Right atrium auricular region (tissue), 2 donors: ENCODE measurements around the gene PTPRK. TPM values are rescaled to one million over a fixed set of nuclear protein-coding genes. Genes with fewer than 3 reads are reported as not detected.

Experiments
- DNase-seq: peaks from one replicate; pipeline ENCODE4 v3.0.0-alpha.2; 2019; ENCODE audit warnings: low spot score
- H3K27ac ChIP-seq, 2 donors: fragments of 200-600 bp; sonication (generic); 1 replicate in 1 of 2; 2 replicates in 1 of 2; pipeline ENCODE4 v1.5.1; 2016 to 2019
- H3K27me3 ChIP-seq, 2 donors: fragments of 200-600 bp; sonication (generic); one replicate each; pipeline versions ENCODE4 v1.5.1 to v1.6.0; 2017 to 2019
- H3K36me3 ChIP-seq: fragments of 200-600 bp; sonication (generic); one replicate; pipeline ENCODE4 v1.5.1; 2016
- H3K4me1 ChIP-seq, 2 donors: fragments of 200-600 bp; sonication (generic); one replicate each; pipeline versions ENCODE4 v1.5.1 to v1.6.0; 2017 to 2019
- H3K4me3 ChIP-seq, 2 donors: fragments of 200-600 bp; sonication (generic); 1 replicate in 1 of 2; 2 replicates in 1 of 2; pipeline ENCODE4 v1.5.1; 2017 to 2019; ENCODE audit warnings: mild to moderate bottlenecking in 1 of 2, moderate library complexity in 1 of 2
- H3K9me3 ChIP-seq, 2 donors: fragments of 200-600 bp; sonication (generic); one replicate each; pipeline ENCODE4 v1.5.1; 2019
- CTCF ChIP-seq, 2 donors: fragments of 200-600 bp; sonication (generic); IDR thresholded peaks; one replicate each; pipeline ENCODE4 v1.5.1; 2019; ENCODE audit warnings: antibody characterized with exemption in 2 of 2
- total RNA-seq, 2 donors: library from RNA; depleted of rRNA; stranded (reverse); fragments of >200 nt; gene quantifications; one replicate each; pipeline ENCODE4 v1.1.0, GENCODE V29; 2016

The PTPRK gene
- total RNA-seq, 2 donors from 2014 or later = 24.5 to 36.4 TPM

DNA sequence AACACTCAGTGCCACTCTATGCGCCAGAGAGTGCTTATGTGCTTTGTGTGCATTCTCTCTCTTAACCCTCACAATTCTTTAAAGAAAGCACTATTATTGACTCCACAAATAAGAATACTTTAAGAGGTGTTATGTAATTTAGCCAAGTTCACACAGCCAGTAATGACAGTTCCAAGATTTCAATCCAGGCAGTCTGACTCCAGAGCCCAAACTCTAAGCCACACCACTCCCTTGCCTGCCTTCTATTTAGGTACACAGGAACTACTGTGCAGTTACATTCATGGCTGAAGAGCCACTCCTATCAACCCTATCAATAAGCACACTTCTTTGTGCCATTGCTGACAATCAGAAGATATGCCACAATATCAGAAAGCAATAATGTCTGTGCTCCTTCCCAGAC, 93.3 kb downstream of the PTPRK start:
- no peak for TF ChIP-seq CTCF (IDR thresholded peaks at IDR 0.05)
- DNase-seq = no peak
- H3K27ac ChIP-seq = no peak overlapping the region

GRCh38 chr6:128425856-128426255, 94.5 kb downstream of the PTPRK start:
- Histone ChIP-seq H3K4me3 (no peak overlapping the region), H3K27me3 (no peaks in the 10 kb centered on the region), H3K9me3 (no peaks in the 10 kb centered on the region), H3K36me3 (no peaks in the 10 kb centered on the region), H3K4me1 (peaks cover 0 to 20% of the 10 kb centered on the region in 2 donors), H3K27ac (peak overlapping the region in 1 of 2 donors; percentile 7)
- DNase-seq = no peak
- TF ChIP-seq CTCF (IDR thresholded peaks at IDR 0.05) = no peak

More for the DNA sequence above, 93.3 kb downstream of the PTPRK start:
- no peaks in the 10 kb centered on the region for H3K27me3 ChIP-seq
- H3K36me3 ChIP-seq = no peaks in the 10 kb centered on the region
- H3K9me3 ChIP-seq = no peaks in the 10 kb centered on the region
- H3K4me1 ChIP-seq = peaks cover 0 to 17% of the 10 kb centered on the region in 2 donors
- H3K4me3 ChIP-seq = no peak overlapping the region

DNA sequence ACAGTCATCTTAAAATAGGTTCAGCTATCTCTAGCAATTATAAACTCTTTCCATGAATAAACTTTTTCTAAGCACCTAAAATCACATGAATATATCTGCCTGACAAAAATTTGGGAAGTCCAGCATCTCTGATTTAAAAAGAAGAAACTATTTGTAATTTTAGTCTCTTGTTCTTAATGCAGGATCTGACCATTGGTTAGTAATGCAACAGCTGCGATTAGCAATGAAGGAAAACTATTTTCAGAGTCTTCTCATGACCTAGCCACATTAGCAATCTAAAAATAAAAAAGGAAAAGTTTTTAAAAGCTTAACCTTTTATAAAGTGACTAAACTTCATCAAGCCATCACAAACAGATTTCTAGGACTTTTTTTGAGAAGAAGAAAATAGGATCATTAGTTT, 97.5 kb downstream of the PTPRK start:
- Histone ChIP-seq H3K4me3 (no peak overlapping the region), H3K27ac (peak overlapping the region in 1 of 2 donors; percentile 17), H3K36me3 (no peaks in the 10 kb centered on the region), H3K4me1 (peaks cover 0 to 25% of the 10 kb centered on the region in 2 donors), H3K27me3 (no peaks in the 10 kb centered on the region), H3K9me3 (no peaks in the 10 kb centered on the region)
- no peak for DNase-seq
- TF ChIP-seq CTCF (IDR thresholded peaks at IDR 0.05) = no peak

- Histone ChIP-seq H3K36me3 (no peaks in the 10 kb centered on the region), H3K27ac (no peak overlapping the region), H3K9me3 (no peaks in the 10 kb centered on the region), H3K4me3 (no peak overlapping the region), H3K4me1 (peaks cover 0 to 26% of the 10 kb centered on the region in 2 donors), H3K27me3 (no peaks in the 10 kb centered on the region)
- TF ChIP-seq CTCF (IDR thresholded peaks at IDR 0.05) = no peak
- DNase-seq = no peak
These were observed 98.2 kb downstream of the PTPRK start for GRCh38 chr6:128422200-128422599.

DNA sequence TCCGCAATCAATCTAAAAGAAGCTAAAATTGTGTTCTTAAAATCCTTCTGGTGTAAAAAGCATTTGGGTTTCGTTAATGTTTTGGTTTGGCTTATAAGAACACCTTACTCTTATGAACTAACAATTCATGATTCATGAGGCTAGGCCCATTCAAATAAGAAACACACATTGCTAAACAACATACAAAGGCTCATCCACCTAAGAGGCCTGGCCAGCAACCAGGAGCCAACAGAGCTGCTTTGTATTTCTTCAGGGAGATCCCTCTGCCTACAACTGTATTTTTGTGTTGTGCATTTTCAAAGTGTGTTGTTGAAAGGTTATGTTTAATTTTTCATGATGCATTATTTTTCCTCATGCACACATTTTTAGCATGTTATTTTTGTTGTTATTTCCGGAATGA, 98.6 kb downstream of the PTPRK start:
- no peaks in the 10 kb centered on the region for H3K27me3 ChIP-seq
- H3K4me3 ChIP-seq = no peak overlapping the region
- no peak for TF ChIP-seq CTCF (IDR thresholded peaks at IDR 0.05)
- no peaks in the 10 kb centered on the region for H3K36me3 ChIP-seq
- H3K27ac ChIP-seq = no peak overlapping the region
- DNase-seq = no peak
- H3K9me3 ChIP-seq = no peaks in the 10 kb centered on the region
- H3K4me1 ChIP-seq = peaks cover 0 to 22% of the 10 kb centered on the region in 2 donors

DNA sequence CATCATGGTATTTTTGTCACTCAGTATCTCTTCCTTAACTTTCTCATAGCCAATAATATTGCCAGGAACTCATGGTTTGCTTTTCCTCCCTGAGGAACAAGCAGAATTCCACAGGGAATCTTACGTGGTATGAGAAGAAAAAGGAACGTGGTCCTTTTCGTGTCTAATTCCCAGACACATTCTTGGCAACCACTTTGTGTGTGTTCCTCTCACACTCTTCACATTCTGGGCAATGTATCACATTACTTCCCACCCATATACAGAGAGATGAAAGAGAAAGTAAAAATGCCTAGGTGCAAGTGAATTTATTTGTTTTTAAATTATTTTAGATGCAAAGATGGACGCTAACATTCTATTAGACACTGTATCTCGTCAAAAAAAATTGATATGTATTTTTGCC, 102.7 kb downstream of the PTPRK start:
- Histone ChIP-seq H3K27ac (peak overlapping the region in 1 of 2 donors; percentile 39), H3K9me3 (no peaks in the 10 kb centered on the region), H3K27me3 (no peaks in the 10 kb centered on the region), H3K4me3 (no peak overlapping the region), H3K36me3 (no peaks in the 10 kb centered on the region), H3K4me1 (peaks cover 0 to 19% of the 10 kb centered on the region in 2 donors)
- DNase-seq = no peak
- no peak for TF ChIP-seq CTCF (IDR thresholded peaks at IDR 0.05)
